GM13976 (cell line): ENCODE results near the gene RAB20.

Experiments
- DNase-seq: peaks from one replicate; pipeline ENCODE4 v3.0.0; 2012; ENCODE audit warnings: low spot score
- in situ Hi-C: fragments of 300-500 bp; cut with MboI; formaldehyde crosslinking; loops from one replicate; pipeline ENCODE4 v1.12.0; 2022; ENCODE audit warnings: low sequenced_read_pairs, mixed read lengths, inconsistent platforms; ENCODE audit not compliant: unreplicated experiment
- TF ChIP-seq, protein P1 (sequence below): IDR thresholded peaks from 2 replicates; pipeline ENCODE4 v1.5.1; 2012; ENCODE audit warnings: borderline replicate concordance, mild to moderate bottlenecking; ENCODE audit not compliant: insufficient read depth; ENCODE audit errors: extremely low read depth, missing control alignments, control extremely low read depth

RAB20 gene

DNA sequence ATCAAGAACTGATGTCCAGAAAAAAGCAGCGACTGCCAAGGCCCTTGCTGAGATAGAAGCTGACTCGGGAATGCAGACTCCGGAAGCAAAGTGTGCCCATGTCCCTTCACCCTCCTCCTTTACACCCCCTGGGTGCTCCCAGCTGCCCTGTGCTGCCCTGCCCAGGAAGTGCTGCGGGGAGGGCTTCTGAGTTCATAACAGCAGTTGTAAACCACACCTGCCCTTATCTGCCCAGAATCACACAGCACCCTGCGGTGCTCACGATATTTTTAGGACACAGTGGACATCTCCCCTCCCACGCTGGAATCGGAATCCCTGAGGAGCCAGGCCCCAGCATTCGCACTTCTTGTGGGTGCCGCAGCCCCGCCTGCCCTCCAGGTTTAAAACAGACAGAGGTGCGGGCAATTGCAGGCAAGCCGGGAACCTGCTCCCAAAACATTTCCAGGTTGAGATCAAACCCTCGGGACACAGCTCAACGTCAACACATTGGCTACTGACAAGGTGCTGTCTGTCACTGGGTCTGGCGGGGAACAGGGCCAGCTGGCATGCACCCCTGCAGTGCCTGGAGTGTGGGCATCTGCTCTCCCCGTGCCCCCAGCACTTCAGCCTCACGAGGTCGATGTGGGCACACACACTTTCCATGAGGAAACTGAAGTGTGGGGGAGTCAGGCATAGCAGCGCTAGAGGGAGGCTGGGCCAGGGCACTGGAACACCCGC lies 36.8 kb downstream of the RAB20 start:
- TF ChIP-seq, protein P1, sequence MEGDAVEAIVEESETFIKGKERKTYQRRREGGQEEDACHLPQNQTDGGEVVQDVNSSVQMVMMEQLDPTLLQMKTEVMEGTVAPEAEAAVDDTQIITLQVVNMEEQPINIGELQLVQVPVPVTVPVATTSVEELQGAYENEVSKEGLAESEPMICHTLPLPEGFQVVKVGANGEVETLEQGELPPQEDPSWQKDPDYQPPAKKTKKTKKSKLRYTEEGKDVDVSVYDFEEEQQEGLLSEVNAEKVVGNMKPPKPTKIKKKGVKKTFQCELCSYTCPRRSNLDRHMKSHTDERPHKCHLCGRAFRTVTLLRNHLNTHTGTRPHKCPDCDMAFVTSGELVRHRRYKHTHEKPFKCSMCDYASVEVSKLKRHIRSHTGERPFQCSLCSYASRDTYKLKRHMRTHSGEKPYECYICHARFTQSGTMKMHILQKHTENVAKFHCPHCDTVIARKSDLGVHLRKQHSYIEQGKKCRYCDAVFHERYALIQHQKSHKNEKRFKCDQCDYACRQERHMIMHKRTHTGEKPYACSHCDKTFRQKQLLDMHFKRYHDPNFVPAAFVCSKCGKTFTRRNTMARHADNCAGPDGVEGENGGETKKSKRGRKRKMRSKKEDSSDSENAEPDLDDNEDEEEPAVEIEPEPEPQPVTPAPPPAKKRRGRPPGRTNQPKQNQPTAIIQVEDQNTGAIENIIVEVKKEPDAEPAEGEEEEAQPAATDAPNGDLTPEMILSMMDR: no peak
- in situ Hi-C loops: no loop called here
- no peak for DNase-seq

- in situ Hi-C loops: no loop called here
- TF ChIP-seq, protein P1: no peak
- no peak for DNase-seq
Observed at GRCh38 chr13:110523838-110524540, 37.5 kb downstream of the RAB20 start.

- TF ChIP-seq, protein P1: no peak
- no peak for DNase-seq
- in situ Hi-C loops: no loop called here
Observed at GRCh38 chr13:110523180-110523579, 38.3 kb downstream of the RAB20 start.

GRCh38 chr13:110522721-110523120 lies 38.8 kb downstream of the RAB20 start:
- TF ChIP-seq, protein P1: no peak

GRCh38 chr13:110521946-110522345 lies 39.6 kb downstream of the RAB20 start:
- no peak for DNase-seq
- in situ Hi-C loops: no loop called here
- TF ChIP-seq, protein P1: no peak

More at GRCh38 chr13:110522721-110523120, 38.8 kb downstream of the RAB20 start:
- DNase-seq: no peak
- in situ Hi-C loops: no loop called here

GRCh38 chr13:110521296-110521680 lies 40.2 kb downstream of the RAB20 start:
- no peak for DNase-seq
- TF ChIP-seq, protein P1: no peak
- in situ Hi-C loops: no loop called here
